ENCODE measurements around the gene DGKI.
"Not testable (repeated sequence)": the region's sequence is repeated elsewhere in the genome, so short reads cannot be mapped to it uniquely, and the experiment has no call there.

DGKI gene

GRCh38 chr7:137834552-137834951 lies 12.2 kb downstream of the DGKI start:
- no peak for DNase-seq

GRCh38 chr7:137832990-137833389 lies 13.8 kb downstream of the DGKI start:
- DNase-seq, result not testable (repeated sequence)

GRCh38 chr7:137832382-137832781 lies 14.4 kb downstream of the DGKI start:
- DNase-seq, result no peak

- DNase-seq, result not testable (repeated sequence)
These were observed 15.2 kb downstream of the DGKI start for GRCh38 chr7:137831555-137831954.

- DNase-seq, result no peak
These were observed 17.3 kb downstream of the DGKI start for GRCh38 chr7:137829337-137829992.

GRCh38 chr7:137828456-137828855 lies 18.3 kb downstream of the DGKI start:
- no peak for DNase-seq

GRCh38 chr7:137825489-137825888 lies 21.3 kb downstream of the DGKI start:
- no peak for DNase-seq

GRCh38 chr7:137820677-137821420 lies 25.9 kb downstream of the DGKI start:
- DNase-seq, result no peak

- DNase-seq, result no peak
These were observed 26.6 kb downstream of the DGKI start for GRCh38 chr7:137820156-137820555.

GRCh38 chr7:137818036-137818435 lies 28.7 kb downstream of the DGKI start:
- DNase-seq, result no peak

- DNase-seq, result no peak
These were observed 30.0 kb downstream of the DGKI start for GRCh38 chr7:137816696-137817320.

- DNase-seq, result no peak
These were observed 33.2 kb downstream of the DGKI start for GRCh38 chr7:137813541-137813940.

GRCh38 chr7:137810248-137810647 lies 36.5 kb downstream of the DGKI start:
- no peak for DNase-seq

GRCh38 chr7:137804836-137805235 lies 41.9 kb downstream of the DGKI start:
- DNase-seq, result no peak

GRCh38 chr7:137801491-137801890 lies 45.3 kb downstream of the DGKI start:
- no peak for DNase-seq

GRCh38 chr7:137801003-137801402 lies 45.8 kb downstream of the DGKI start:
- no peak for DNase-seq

GRCh38 chr7:137798073-137798763 lies 48.6 kb downstream of the DGKI start:
- no peak for DNase-seq

GRCh38 chr7:137795211-137795610 lies 51.6 kb downstream of the DGKI start:
- DNase-seq, result no peak

- no peak for DNase-seq
These were observed 54.8 kb downstream of the DGKI start for GRCh38 chr7:137791930-137792329.

- DNase-seq, result no peak
These were observed 55.9 kb downstream of the DGKI start for GRCh38 chr7:137790828-137791227.

- no peak for DNase-seq
These were observed 57.4 kb downstream of the DGKI start for GRCh38 chr7:137789215-137789882.

- no peak for DNase-seq
These were observed 59.3 kb downstream of the DGKI start for GRCh38 chr7:137787301-137787976.

Data from AML-193 (cell line).